SW480 (cell line): ENCODE data around the gene SLC5A1.

Experiments used
- DNase-seq: peaks from one replicate; pipeline ENCODE4 v3.0.0-alpha.2; 2016; ENCODE audit warnings: low spot score

The SLC5A1 gene

DNA sequence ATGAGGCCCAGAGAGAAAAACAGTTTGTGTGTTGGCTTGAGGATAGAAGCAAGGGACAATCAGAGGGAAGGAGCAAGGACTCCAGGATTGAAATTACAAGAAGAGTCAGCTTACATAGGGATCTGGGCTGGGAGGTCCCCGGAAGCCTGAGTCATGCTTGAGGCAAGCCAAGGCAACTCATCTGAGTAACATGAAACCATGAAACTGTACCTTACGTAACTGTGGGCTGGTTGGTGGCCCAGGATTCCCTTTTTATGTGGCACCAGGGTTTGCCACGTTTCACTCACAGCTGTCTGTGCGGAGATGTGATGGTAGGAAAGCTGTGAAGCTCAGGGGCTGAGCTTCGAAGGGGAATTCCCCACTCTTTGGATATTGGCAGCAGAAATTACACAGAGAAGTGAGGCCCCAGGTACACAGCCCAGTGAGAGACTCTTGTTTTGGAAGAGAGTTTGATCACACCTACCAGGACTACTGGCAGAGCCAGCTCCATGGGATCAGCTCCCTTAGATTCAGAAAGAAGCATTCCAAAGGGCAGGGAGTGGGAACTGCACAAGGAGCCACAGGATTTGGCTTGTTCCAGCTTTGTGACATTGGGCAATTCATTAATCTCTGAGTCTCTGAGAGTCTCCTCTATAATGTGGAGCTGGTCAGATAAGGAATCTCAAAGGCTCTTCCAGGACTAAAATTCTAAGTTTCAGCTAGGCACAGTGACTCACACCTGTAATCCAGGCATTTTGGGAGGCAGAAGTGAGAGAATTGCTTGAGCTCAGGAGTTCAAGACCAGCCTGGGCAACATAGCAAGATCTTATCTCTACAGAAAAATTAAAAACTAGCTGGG is 7.8 kb downstream of the SLC5A1 start:
- peak; percentile 97 for DNase-seq

GRCh38 chr22:32052244-32052643 is 9.2 kb downstream of the SLC5A1 start:
- DNase-seq = no peak

- DNase-seq = no peak
Measured at GRCh38 chr22:32052936-32053791, 10.1 kb downstream of the SLC5A1 start.

GRCh38 chr22:32055069-32055468 is 12.0 kb downstream of the SLC5A1 start:
- no peak for DNase-seq

DNA sequence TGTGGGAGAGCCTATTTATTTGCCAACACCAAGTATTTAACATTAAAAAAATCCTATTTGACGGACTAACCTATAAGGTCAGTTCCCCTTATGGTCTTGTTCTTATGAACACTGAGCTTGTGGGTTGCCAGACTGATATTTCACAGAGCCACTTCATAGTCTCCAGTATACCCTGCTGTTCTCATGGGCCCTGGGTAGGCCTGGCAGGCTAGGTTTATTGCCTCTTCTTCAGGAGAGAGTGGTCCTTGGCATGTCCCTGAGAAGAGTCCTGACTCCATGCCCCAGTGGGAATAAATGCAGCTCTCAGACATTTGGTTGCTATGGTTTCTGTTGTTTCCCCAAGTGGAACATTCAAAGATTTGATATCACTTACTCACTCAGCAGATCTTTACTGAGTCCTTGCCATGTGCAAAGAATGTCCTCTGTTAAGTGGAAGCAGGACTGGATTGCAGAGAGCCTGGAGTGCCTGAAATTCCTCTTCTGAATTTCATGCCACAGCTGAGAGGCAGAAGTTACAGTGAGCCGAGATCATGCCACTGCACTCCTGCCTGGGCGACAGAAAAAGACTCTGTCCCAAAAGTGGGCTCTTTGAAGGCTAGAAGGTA is 15.7 kb downstream of the SLC5A1 start:
- DNase-seq = no peak

- no peak for DNase-seq
Measured at GRCh38 chr22:32059426-32059825, 16.4 kb downstream of the SLC5A1 start.

DNA sequence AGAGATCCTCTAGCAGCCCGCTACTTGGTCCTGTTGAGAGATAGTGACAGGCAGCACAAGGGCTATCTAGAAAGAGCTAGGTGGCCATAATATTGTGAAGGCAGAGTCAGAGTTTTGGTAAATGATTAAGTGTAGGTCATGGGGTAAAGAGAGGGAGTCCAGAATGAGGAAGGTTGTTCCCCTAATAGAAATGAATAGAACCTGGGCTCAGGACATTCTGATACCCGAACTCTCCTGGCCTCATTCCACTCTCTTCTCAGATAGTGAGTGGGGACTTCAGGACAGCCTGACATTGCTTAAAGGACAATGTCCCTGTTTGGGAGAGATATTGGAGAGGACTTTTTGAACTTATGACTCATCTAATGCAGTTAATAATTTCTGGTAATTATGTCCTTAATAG is 20.6 kb downstream of the SLC5A1 start:
- no peak for DNase-seq

DNA sequence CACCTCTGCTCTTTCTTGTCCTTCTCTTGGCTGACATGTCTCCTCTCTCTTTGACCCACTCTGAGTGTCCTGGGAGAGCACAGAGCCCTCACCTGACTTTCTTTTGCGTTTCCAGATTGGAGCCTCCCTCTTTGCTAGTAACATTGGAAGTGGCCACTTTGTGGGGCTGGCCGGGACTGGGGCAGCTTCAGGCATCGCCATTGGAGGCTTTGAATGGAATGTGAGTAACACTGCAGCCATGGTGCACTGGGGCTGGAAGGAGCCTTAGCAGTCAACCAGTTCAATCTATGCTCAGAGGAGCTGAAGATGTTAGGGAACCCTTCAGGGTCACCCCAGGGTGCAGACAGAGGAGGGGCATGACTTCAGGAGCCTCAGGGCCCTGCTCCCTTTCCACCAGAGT is 23.8 kb downstream of the SLC5A1 start:
- DNase-seq = no peak

DNA sequence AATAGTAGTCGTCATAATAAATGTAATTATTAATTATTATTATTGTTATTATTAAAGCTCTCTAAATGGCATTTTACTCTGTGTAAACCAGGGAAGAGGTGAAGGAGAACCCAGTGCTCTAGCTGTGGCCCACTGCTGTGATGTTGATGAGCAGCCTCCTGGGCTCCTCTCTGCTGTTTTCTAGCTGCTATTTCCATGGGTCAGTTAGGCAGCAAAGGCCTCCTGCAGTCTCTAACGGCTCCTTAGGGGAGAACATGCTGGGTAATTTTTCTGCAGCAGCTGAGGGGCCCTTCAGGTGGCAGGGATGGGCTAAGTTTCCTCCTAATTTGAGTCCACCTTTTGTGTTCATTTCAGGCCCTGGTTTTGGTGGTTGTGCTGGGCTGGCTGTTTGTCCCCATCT is 24.6 kb downstream of the SLC5A1 start:
- DNase-seq = no peak

- no peak for DNase-seq
Measured at GRCh38 chr22:32069579-32070372, 26.7 kb downstream of the SLC5A1 start.

- DNase-seq = no peak
Measured at GRCh38 chr22:32073262-32073661, 30.2 kb downstream of the SLC5A1 start.

- no peak for DNase-seq
Measured at GRCh38 chr22:32073823-32074380, 30.8 kb downstream of the SLC5A1 start.

- no peak for DNase-seq
Measured at GRCh38 chr22:32075997-32076760, 33.1 kb downstream of the SLC5A1 start.

GRCh38 chr22:32076761-32077084 is 33.7 kb downstream of the SLC5A1 start:
- no peak for DNase-seq

GRCh38 chr22:32077151-32077550 is 34.1 kb downstream of the SLC5A1 start:
- no peak for DNase-seq

DNA sequence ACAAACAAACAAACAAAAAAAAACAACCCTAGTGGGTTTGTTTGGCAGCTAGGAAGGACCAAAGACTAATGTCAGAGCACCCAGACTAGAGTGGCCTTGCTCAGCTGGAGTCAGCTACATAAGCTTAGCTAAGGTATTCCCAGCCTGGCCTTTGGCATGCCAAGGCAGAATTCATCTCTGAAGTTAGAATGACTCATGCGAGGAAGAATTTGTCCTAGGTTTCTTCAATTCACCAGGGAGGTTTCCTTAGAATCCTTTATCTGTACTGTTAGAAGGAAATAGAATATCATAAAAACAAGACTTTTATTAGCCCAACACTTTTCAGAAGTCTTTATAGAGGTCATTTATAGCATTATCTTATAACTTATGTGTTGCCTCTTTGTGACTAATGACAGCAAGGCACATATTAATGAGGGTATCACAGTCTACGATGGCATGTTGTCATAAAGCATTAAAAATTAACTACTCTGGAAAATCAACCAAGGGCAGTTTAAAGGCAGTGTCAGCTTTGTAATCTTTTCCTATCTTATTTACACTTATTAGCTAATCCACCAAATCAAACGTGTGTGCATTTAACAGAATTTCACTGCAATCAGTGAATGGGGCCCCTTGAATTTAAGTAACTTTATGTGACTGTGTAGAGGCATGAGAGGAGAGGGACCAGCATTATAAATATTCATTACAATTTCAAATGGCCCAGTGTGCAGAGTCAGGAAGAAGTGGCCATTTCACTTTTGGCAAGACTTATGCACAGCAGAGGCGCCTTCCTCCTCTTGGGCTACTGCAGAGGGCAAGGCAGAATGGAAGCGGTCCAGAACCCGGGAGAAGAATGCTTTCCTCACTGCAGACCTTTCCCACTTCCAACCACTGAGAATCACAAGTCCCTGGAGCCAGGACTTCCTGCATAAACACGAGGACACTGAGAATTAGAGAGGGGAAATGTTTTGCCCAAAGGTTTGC is 36.3 kb downstream of the SLC5A1 start:
- peak; percentile 56 for DNase-seq

- DNase-seq = peak; percentile 76
Measured at GRCh38 chr22:32080904-32081303, 37.8 kb downstream of the SLC5A1 start.

DNA sequence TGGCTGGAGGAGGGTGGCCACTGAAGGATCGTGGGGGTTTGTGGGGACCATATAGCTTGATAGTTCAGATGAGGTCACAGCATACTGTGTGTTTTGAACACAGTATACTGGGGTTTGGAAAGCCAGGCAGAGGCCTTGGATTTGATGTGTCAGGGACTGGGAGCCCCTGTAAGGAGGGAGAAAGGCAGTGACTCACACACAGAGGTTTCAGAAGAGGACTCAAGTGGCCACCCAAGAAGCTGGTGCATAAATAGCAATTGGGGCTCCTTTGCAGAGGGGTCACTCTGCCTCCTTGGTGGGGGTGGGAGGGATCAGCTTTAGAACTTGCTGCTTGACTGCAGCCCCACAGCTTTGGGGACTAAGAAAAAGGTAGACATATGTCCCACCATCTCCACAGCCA is 39.3 kb downstream of the SLC5A1 start:
- DNase-seq = no peak

- no peak for DNase-seq
Measured at GRCh38 chr22:32083000-32083399, 39.9 kb downstream of the SLC5A1 start.

DNA sequence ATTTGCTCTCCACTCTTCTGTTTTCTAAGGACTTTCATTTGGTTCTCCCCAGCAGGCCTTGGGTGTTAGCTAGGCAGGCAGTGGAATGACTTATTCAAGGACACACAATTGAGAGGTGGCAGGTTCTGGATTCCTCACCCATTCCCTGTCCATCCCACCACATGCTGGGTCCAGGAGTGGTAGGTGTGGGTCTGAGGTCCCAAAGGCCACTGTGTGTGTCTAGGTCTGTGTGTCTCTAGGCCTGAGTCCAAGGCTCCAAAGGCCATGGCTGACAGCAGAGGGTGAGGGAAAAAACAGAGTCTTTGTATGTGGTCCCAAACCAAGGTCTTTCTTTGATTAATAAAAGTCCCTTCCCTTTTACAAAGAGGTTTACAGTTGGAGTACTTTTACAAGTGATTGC is 40.8 kb downstream of the SLC5A1 start:
- no peak for DNase-seq
